DND-41 (cell line): ENCODE results near the gene DGKI.

ENCODE experiments used
- ATAC-seq: fragments of 200-7000 bp; cut with Tn5 transposase; 3 replicates; pipeline ENCODE4 v1.9.1; 2021; ENCODE audit warnings: low read depth; ENCODE audit not compliant: insufficient read depth
- DNase-seq: peaks from one replicate; pipeline ENCODE4 v3.0.0-alpha.2; 2020
- H2AFZ ChIP-seq: 2 replicates; pipeline ENCODE4 v1.6.0; 2012; ENCODE audit warnings: low read depth, low read length
- H3K27ac ChIP-seq: 2 replicates; pipeline ENCODE4 v1.5.1; 2012; ENCODE audit warnings: low read length, inconsistent platforms
- H3K27me3 ChIP-seq: fragments of 200-600 bp; sonication (generic); 2 replicates; pipeline ENCODE4 v1.6.0; 2012; ENCODE audit warnings: low read length, mild to moderate bottlenecking, inconsistent platforms; ENCODE audit not compliant: insufficient read depth, poor library complexity
- H3K36me3 ChIP-seq: 2 replicates; pipeline ENCODE4 v1.5.1; 2012; ENCODE audit warnings: low read length, inconsistent platforms; ENCODE audit not compliant: insufficient read depth
- H3K4me1 ChIP-seq: 2 replicates; pipeline ENCODE4 v1.5.1; 2012; ENCODE audit warnings: mild to moderate bottlenecking, low read length; ENCODE audit not compliant: insufficient read depth
- H3K4me2 ChIP-seq: 2 replicates; pipeline ENCODE4 v1.6.0; 2012; ENCODE audit warnings: mild to moderate bottlenecking, moderate library complexity, low read length, inconsistent platforms; ENCODE audit not compliant: insufficient read depth
- H3K4me3 ChIP-seq, 2 experiments: fragments of 200-600 bp in 1 of 2; shearing (Covaris generic) in 1 of 2; 2 replicates each; pipeline ENCODE4 v1.5.1; 2012 to 2016; ENCODE audit warnings: inconsistent platforms in 2 of 2, low read length in 2 of 2, mild to moderate bottlenecking in 2 of 2, low read depth in 1 of 2, moderate library complexity in 1 of 2
- H3K79me2 ChIP-seq: 2 replicates; pipeline ENCODE4 v1.6.0; 2012; ENCODE audit warnings: low read length, inconsistent platforms; ENCODE audit not compliant: insufficient read depth
- H3K9ac ChIP-seq: 2 replicates; pipeline ENCODE4 v1.6.0; 2012; ENCODE audit warnings: low read depth, mild to moderate bottlenecking, inconsistent platforms, low read length, moderate library complexity
- H3K9me3 ChIP-seq: 2 replicates; pipeline ENCODE4 v1.5.1; 2012; ENCODE audit warnings: low read length, moderate library complexity, mild to moderate bottlenecking, inconsistent platforms; ENCODE audit not compliant: insufficient read depth, severe bottlenecking
- H4K20me1 ChIP-seq: 2 replicates; pipeline ENCODE4 v1.6.0; 2012; ENCODE audit warnings: low read length; ENCODE audit not compliant: insufficient read depth
- EZH2 ChIP-seq: IDR thresholded peaks from 3 replicates; pipeline ENCODE4 v1.6.1; 2012; ENCODE audit warnings: borderline replicate concordance, low read depth, mild to moderate bottlenecking, moderate library complexity, low read length, inconsistent platforms; ENCODE audit not compliant: severe bottlenecking
- TF ChIP-seq, protein P1 (sequence below): IDR thresholded peaks from 2 replicates; pipeline ENCODE4 v1.5.1; 2012; ENCODE audit warnings: borderline replicate concordance, low read length, moderate library complexity, mild to moderate bottlenecking; ENCODE audit not compliant: poor library complexity, severe bottlenecking; ENCODE audit errors: extremely low read depth

The DGKI gene

DNA sequence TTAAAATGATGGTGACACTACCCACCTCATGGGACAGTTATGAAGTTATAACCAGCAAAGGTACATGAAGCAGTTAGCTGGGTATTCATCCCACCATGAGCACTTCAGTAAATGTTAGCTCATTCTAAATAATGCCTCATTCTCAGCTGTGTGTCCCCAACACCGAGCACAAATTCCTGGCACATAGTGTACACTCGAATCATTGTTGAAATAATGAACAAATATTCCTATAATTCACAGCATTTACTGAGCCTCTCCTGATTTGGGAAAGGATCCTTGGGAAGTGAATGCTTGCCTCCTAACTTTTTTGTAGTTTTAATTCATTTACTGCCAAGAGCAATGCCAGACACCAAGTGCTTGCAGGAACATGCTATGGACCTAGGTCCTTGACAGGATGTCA lies 235.2 kb downstream of the DGKI start:
- no peak for ATAC-seq
- no peaks in the 10 kb centered on the region for H3K79me2 ChIP-seq

DNA sequence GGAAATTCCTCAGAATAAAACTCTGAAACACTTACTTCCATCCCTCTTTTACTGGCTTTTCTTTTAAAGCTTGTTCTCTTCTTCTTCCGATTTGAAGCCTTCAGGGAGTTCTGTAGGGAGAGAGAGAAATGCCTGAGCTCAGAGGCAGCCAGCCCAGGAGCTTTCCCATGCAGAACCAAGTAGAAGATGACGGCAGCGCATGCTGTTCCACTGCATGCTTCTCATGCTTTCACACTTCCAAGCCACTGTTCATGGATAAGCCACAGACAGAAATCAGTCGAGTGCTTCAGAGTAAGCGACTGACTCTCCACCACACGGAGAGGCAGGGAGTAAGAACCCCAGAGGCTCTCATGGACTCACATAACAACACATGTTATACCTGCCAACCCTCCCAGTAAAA lies 237.3 kb downstream of the DGKI start:
- no peaks in the 10 kb centered on the region for H3K79me2 ChIP-seq
- no peak for DNase-seq
- no peak overlapping the region for H2AFZ ChIP-seq
- H3K9ac ChIP-seq = no peak overlapping the region
- no peaks in the 10 kb centered on the region for H3K36me3 ChIP-seq
- peaks cover 3% of the 10 kb centered on the region for H3K27me3 ChIP-seq
- no peak overlapping the region for H3K27ac ChIP-seq
- H3K4me2 ChIP-seq = no peak overlapping the region
- H4K20me1 ChIP-seq = no peaks in the 10 kb centered on the region
- TF ChIP-seq EZH2 = no peak
- TF ChIP-seq, protein P1, sequence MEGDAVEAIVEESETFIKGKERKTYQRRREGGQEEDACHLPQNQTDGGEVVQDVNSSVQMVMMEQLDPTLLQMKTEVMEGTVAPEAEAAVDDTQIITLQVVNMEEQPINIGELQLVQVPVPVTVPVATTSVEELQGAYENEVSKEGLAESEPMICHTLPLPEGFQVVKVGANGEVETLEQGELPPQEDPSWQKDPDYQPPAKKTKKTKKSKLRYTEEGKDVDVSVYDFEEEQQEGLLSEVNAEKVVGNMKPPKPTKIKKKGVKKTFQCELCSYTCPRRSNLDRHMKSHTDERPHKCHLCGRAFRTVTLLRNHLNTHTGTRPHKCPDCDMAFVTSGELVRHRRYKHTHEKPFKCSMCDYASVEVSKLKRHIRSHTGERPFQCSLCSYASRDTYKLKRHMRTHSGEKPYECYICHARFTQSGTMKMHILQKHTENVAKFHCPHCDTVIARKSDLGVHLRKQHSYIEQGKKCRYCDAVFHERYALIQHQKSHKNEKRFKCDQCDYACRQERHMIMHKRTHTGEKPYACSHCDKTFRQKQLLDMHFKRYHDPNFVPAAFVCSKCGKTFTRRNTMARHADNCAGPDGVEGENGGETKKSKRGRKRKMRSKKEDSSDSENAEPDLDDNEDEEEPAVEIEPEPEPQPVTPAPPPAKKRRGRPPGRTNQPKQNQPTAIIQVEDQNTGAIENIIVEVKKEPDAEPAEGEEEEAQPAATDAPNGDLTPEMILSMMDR = no peak
- no peaks in the 10 kb centered on the region for H3K9me3 ChIP-seq
- no peak overlapping the region for H3K4me3 ChIP-seq
- H3K4me1 ChIP-seq = no peaks in the 10 kb centered on the region
- no peak for ATAC-seq

More for the DNA sequence above, 235.2 kb downstream of the DGKI start:
- H2AFZ ChIP-seq = no peak overlapping the region
- H3K4me2 ChIP-seq = no peak overlapping the region
- H4K20me1 ChIP-seq = no peaks in the 10 kb centered on the region
- no peaks in the 10 kb centered on the region for H3K9me3 ChIP-seq
- no peak for DNase-seq
- no peaks in the 10 kb centered on the region for H3K36me3 ChIP-seq
- no peak overlapping the region for H3K27ac ChIP-seq
- peaks cover 3% of the 10 kb centered on the region for H3K27me3 ChIP-seq
- no peaks in the 10 kb centered on the region for H3K4me1 ChIP-seq
- no peak overlapping the region for H3K4me3 ChIP-seq
- no peak overlapping the region for H3K9ac ChIP-seq
- TF ChIP-seq EZH2 = no peak
- TF ChIP-seq, protein P1 = no peak

DNA sequence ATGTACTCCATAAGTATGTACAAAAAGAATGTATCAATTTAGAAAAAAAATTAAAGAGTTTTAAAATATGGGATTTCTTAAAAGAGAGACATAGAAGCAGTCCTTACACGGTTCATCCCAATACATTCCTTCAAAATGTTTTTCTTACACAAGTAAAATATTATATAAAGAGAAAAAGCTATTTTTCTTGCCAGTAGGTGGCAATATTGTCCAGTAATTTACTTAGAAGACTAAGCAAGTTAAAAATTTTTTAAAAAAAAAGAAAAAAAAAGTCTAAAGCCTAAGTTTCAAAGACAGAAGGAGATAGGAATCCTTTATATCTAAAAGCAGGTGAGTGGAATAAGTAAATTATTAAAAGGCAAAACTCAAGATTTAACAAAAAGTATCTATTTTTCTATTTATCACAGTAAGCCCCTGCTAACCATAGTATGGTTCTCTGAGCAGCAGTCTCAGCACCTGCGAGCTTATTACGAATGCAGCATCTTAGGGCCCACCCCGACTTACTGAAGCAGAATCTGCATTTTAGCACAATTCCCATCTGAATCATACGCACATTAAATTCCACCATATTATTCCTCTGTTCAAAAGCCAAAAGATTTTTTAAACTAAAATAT lies 240.6 kb downstream of the DGKI start:
- Histone ChIP-seq H3K79me2 (no peaks in the 10 kb centered on the region), H3K27ac (no peak overlapping the region), H3K4me3 (no peak overlapping the region), H4K20me1 (no peaks in the 10 kb centered on the region), H3K9ac (no peak overlapping the region), H3K4me1 (no peaks in the 10 kb centered on the region), H3K4me2 (no peak overlapping the region), H3K36me3 (no peaks in the 10 kb centered on the region), H2AFZ (no peak overlapping the region), H3K27me3 (no peaks in the 10 kb centered on the region), H3K9me3 (no peaks in the 10 kb centered on the region)
- TF ChIP-seq, protein P1 = peak; percentile 49
- no peak for TF ChIP-seq EZH2
- ATAC-seq (no peak), DNase-seq (no peak)

DNA sequence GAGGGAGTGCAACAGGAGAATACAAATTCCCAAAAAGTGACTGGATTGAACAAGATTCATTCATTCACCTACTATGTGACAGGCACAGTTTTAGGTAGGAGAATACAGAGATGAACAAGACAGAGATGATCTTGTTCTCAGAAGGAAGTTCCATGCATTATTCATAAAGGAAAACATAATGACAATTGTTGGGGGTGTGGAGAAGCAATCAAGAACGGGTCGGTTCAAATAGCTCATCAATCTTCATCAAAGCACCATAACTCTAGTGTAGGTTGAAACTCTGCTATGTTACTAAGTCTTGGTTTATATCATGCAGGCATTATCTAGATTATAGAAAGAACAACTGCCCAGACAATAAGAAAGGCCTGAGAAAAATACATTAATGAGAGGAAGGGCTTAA lies 243.7 kb downstream of the DGKI start:
- Histone ChIP-seq H3K4me3 (no peak overlapping the region), H2AFZ (no peak overlapping the region), H3K79me2 (no peaks in the 10 kb centered on the region), H3K9me3 (no peaks in the 10 kb centered on the region), H3K36me3 (no peaks in the 10 kb centered on the region), H3K27me3 (no peaks in the 10 kb centered on the region), H3K9ac (no peak overlapping the region), H3K4me1 (no peaks in the 10 kb centered on the region), H3K27ac (no peak overlapping the region), H3K4me2 (no peak overlapping the region), H4K20me1 (no peaks in the 10 kb centered on the region)
- no peak for DNase-seq
- TF ChIP-seq EZH2 = no peak
- TF ChIP-seq, protein P1 = no peak
- ATAC-seq = no peak
